HUES64 (cell line): Measurements from ENCODE around the gene PADI1.

Experiments
- H3K27ac ChIP-seq: 2 replicates; pipeline ENCODE4 v1.7.0; 2013; ENCODE audit warnings: low read depth, low read length, inconsistent platforms
- H3K27me3 ChIP-seq: 2 replicates; pipeline ENCODE4 v1.6.1; 2013; ENCODE audit warnings: mild to moderate bottlenecking, low read length; ENCODE audit not compliant: insufficient read depth
- H3K36me3 ChIP-seq: 2 replicates; pipeline ENCODE4 v1.6.1; 2013; ENCODE audit warnings: mild to moderate bottlenecking, low read length; ENCODE audit not compliant: insufficient read depth
- H3K4me1 ChIP-seq: 2 replicates; pipeline ENCODE4 v1.6.1; 2013; ENCODE audit warnings: mild to moderate bottlenecking, low read length, moderate library complexity; ENCODE audit not compliant: insufficient read depth
- H3K4me3 ChIP-seq: 2 replicates; pipeline ENCODE4 v1.5.1; 2013; ENCODE audit warnings: mild to moderate bottlenecking, low read length, moderate library complexity
- H3K9ac ChIP-seq: 2 replicates; pipeline ENCODE4 v1.6.1; 2013; ENCODE audit warnings: mild to moderate bottlenecking, low read depth, low read length
- H3K9me3 ChIP-seq: 2 replicates; pipeline ENCODE4 v1.6.1; 2013; ENCODE audit warnings: low read depth, low read length; ENCODE audit not compliant: insufficient read depth
- WGBS: fragments of 150-250, 120-280 bp; methylation state at CpG from one replicate; pipeline ENCODE4 v1.1.7; 2013; ENCODE audit warnings: missing lambda C conversion rate; 5-methylcytosine and 5-hydroxymethylcytosine counted together

Gene PADI1

GRCh38 chr1:17264470-17264869, 59.5 kb downstream of the PADI1 start:
- 0 out of 2 replicates have a peak, but pooled peaks cover 2% of the 10 kb centered on the region for H3K9me3 ChIP-seq
- no peak overlapping the region for H3K27ac ChIP-seq

GRCh38 chr1:17265162-17265561, 60.2 kb downstream of the PADI1 start:
- WGBS, result 72% methylated on average over 2 of the region's 2 CpGs
- Histone ChIP-seq H3K9ac (no peak overlapping the region), H3K27me3 (no peaks in the 10 kb centered on the region), H3K4me3 (no peak overlapping the region), H3K4me1 (no peaks in the 10 kb centered on the region), H3K27ac (no peak overlapping the region), H3K9me3 (0 out of 2 replicates have a peak, but pooled peaks cover 2% of the 10 kb centered on the region), H3K36me3 (no peaks in the 10 kb centered on the region)

More at GRCh38 chr1:17264470-17264869, 59.5 kb downstream of the PADI1 start:
- H3K27me3 ChIP-seq, result no peaks in the 10 kb centered on the region
- WGBS, result 87% methylated on average over 5 of the region's 5 CpGs
- H3K4me3 ChIP-seq, result no peak overlapping the region
- H3K36me3 ChIP-seq, result no peaks in the 10 kb centered on the region
- no peak overlapping the region for H3K9ac ChIP-seq
- no peaks in the 10 kb centered on the region for H3K4me1 ChIP-seq

- H3K27me3 ChIP-seq, result no peaks in the 10 kb centered on the region
- H3K9me3 ChIP-seq, result 0 out of 2 replicates have a peak, but pooled peaks cover 2% of the 10 kb centered on the region
- WGBS, result 92% methylated on average over 4 of the region's 4 CpGs
- H3K36me3 ChIP-seq, result no peaks in the 10 kb centered on the region
- no peaks in the 10 kb centered on the region for H3K4me1 ChIP-seq
- H3K9ac ChIP-seq, result no peak overlapping the region
- no peak overlapping the region for H3K27ac ChIP-seq
- no peak overlapping the region for H3K4me3 ChIP-seq
Measured at GRCh38 chr1:17265950-17266349, 61.0 kb downstream of the PADI1 start.

- Histone ChIP-seq H3K36me3 (no peaks in the 10 kb centered on the region), H3K27ac (no peak overlapping the region), H3K4me3 (no peak overlapping the region), H3K4me1 (no peaks in the 10 kb centered on the region), H3K9me3 (no peaks in the 10 kb centered on the region), H3K27me3 (no peaks in the 10 kb centered on the region), H3K9ac (no peak overlapping the region)
- 93% methylated on average over 23 of the region's 23 CpGs for WGBS
Measured at GRCh38 chr1:17270891-17271765, 66.2 kb downstream of the PADI1 start.

GRCh38 chr1:17272066-17272465, 67.1 kb downstream of the PADI1 start:
- Histone ChIP-seq H3K9ac (no peak overlapping the region), H3K27me3 (no peaks in the 10 kb centered on the region), H3K4me3 (no peak overlapping the region), H3K9me3 (no peaks in the 10 kb centered on the region), H3K36me3 (no peaks in the 10 kb centered on the region), H3K27ac (no peak overlapping the region), H3K4me1 (no peaks in the 10 kb centered on the region)
- WGBS, result 86% methylated on average over 6 of the region's 6 CpGs

GRCh38 chr1:17272646-17273045, 67.7 kb downstream of the PADI1 start:
- Histone ChIP-seq H3K4me1 (no peaks in the 10 kb centered on the region), H3K9ac (no peak overlapping the region), H3K36me3 (no peaks in the 10 kb centered on the region), H3K27me3 (no peaks in the 10 kb centered on the region), H3K4me3 (no peak overlapping the region), H3K9me3 (no peaks in the 10 kb centered on the region), H3K27ac (no peak overlapping the region)
- 94% methylated on average over 4 of the region's 4 CpGs for WGBS

GRCh38 chr1:17273096-17273495, 68.2 kb downstream of the PADI1 start:
- Histone ChIP-seq H3K4me1 (no peaks in the 10 kb centered on the region), H3K9ac (no peak overlapping the region), H3K27ac (no peak overlapping the region), H3K4me3 (no peak overlapping the region), H3K27me3 (no peaks in the 10 kb centered on the region), H3K9me3 (no peaks in the 10 kb centered on the region), H3K36me3 (no peaks in the 10 kb centered on the region)
- 85% methylated on average over 13 of the region's 13 CpGs for WGBS

GRCh38 chr1:17274186-17275170, 69.5 kb downstream of the PADI1 start:
- Histone ChIP-seq H3K4me3 (no peak overlapping the region), H3K9me3 (no peaks in the 10 kb centered on the region), H3K27me3 (no peaks in the 10 kb centered on the region), H3K36me3 (no peaks in the 10 kb centered on the region), H3K9ac (no peak overlapping the region), H3K4me1 (no peaks in the 10 kb centered on the region), H3K27ac (no peak overlapping the region)
- WGBS, result 52% methylated on average over 15 of the region's 15 CpGs

GRCh38 chr1:17276568-17276967, 71.6 kb downstream of the PADI1 start:
- no peak overlapping the region for H3K9ac ChIP-seq

GRCh38 chr1:17277511-17278159, 72.7 kb downstream of the PADI1 start:
- no peak overlapping the region for H3K9ac ChIP-seq
- no peaks in the 10 kb centered on the region for H3K4me1 ChIP-seq
- no peak overlapping the region for H3K27ac ChIP-seq
- no peaks in the 10 kb centered on the region for H3K9me3 ChIP-seq
- 88% methylated on average over 8 of the region's 8 CpGs for WGBS
- H3K36me3 ChIP-seq, result no peaks in the 10 kb centered on the region
- no peaks in the 10 kb centered on the region for H3K27me3 ChIP-seq
- H3K4me3 ChIP-seq, result no peak overlapping the region

More at GRCh38 chr1:17276568-17276967, 71.6 kb downstream of the PADI1 start:
- WGBS, result 88% methylated on average over 11 of the region's 11 CpGs
- Histone ChIP-seq H3K4me3 (no peak overlapping the region), H3K36me3 (no peaks in the 10 kb centered on the region), H3K27me3 (no peaks in the 10 kb centered on the region), H3K9me3 (no peaks in the 10 kb centered on the region), H3K27ac (no peak overlapping the region), H3K4me1 (no peaks in the 10 kb centered on the region)
